ENCODE data around the gene MTARC1.

MTARC1 gene

DNA sequence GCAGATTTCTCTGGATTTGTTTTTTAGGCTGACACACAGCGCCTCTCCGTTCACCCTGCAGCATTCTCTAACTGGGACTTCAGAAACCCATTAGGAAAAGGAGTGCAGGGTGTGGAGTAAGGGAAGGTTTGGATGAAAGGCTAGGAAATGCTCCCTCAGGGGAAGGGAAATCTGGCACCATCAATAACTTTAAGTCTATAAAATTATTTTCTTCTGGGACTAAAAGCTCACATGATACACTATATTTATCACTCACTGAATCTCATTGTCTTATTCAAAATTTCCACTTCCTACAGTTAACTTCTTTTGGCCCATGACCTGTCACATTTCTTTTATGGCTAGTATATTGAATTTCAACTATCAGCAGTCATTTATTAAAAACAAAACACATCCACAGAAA lies 46.7 kb downstream of the MTARC1 start:
- DNase-seq (ENCODE audit: low read depth in 2 of 2) = no peak
- H3K4me3 ChIP-seq (replicated peaks in 1 of 2; ENCODE audit: low read depth in 2 of 2, low read length in 2 of 2) = no peak overlapping the region
- TF ChIP-seq, protein P1, sequence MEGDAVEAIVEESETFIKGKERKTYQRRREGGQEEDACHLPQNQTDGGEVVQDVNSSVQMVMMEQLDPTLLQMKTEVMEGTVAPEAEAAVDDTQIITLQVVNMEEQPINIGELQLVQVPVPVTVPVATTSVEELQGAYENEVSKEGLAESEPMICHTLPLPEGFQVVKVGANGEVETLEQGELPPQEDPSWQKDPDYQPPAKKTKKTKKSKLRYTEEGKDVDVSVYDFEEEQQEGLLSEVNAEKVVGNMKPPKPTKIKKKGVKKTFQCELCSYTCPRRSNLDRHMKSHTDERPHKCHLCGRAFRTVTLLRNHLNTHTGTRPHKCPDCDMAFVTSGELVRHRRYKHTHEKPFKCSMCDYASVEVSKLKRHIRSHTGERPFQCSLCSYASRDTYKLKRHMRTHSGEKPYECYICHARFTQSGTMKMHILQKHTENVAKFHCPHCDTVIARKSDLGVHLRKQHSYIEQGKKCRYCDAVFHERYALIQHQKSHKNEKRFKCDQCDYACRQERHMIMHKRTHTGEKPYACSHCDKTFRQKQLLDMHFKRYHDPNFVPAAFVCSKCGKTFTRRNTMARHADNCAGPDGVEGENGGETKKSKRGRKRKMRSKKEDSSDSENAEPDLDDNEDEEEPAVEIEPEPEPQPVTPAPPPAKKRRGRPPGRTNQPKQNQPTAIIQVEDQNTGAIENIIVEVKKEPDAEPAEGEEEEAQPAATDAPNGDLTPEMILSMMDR (IDR thresholded peaks at IDR 0.05; ENCODE audit: low read depth, low read length) = no peak

DNA sequence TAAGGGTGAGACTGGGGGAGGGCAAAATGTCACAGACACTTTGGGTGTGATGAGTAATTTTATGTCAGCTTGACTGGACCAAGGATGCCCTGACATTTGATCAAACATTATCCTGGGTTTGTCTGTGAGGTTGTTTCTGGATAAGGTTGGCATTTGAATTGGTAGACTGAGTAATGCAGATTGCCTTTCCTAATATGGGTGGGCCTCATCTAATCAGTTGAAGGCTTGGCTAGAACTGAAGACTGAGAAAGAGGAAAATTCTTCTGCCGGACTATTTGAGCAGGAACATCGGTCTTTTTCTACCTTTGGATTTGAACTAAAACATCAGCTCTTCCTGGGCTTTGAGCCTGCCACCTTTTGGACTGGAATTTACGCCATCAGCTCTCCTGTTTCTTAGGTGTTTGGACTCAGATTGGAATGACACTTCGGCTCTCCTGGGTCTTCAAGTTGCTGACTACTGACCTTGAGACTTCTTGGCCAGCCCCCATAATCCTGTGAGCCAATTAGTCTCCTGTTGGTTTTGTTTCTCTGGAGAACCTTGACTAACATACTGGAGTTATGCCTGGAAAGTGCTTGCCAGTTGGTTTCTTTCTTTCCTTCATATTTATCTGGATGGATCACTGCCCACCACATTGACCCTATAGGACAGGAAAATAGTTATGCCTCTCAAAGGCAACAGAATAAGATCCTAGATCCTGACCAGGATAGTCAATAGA lies 47.6 kb downstream of the MTARC1 start:
- DNase-seq (ENCODE audit: low read depth in 2 of 2) = no peak

More for the DNA sequence above, 47.6 kb downstream of the MTARC1 start:
- TF ChIP-seq, protein P1 (IDR thresholded peaks at IDR 0.05; ENCODE audit: low read depth, low read length) = no peak
- no peak overlapping the region for H3K4me3 ChIP-seq (replicated peaks in 1 of 2; ENCODE audit: low read depth in 2 of 2, low read length in 2 of 2)
